ELR (cell line): ENCODE data around the gene SLC25A22.

Experiments
- DNase-seq: peaks from one replicate; pipeline ENCODE4 v3.0.0-alpha.2; 2015; ENCODE audit warnings: low read depth

Gene SLC25A22

DNA sequence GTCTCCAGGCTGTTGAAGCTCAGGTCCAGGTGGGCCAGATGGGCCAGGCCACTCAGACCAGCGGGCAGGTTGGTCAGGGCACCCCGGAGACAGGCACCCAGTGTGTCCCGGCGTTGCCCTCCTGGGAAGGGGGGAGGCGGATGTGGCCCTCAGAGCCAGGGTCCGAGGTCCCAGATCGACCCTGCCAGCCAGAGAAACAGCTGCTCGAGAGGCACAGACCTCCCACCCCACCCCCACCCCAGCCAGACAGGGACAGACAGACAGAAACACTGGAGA, 5.3 kb upstream of the SLC25A22 start:
- no peak for DNase-seq

DNA sequence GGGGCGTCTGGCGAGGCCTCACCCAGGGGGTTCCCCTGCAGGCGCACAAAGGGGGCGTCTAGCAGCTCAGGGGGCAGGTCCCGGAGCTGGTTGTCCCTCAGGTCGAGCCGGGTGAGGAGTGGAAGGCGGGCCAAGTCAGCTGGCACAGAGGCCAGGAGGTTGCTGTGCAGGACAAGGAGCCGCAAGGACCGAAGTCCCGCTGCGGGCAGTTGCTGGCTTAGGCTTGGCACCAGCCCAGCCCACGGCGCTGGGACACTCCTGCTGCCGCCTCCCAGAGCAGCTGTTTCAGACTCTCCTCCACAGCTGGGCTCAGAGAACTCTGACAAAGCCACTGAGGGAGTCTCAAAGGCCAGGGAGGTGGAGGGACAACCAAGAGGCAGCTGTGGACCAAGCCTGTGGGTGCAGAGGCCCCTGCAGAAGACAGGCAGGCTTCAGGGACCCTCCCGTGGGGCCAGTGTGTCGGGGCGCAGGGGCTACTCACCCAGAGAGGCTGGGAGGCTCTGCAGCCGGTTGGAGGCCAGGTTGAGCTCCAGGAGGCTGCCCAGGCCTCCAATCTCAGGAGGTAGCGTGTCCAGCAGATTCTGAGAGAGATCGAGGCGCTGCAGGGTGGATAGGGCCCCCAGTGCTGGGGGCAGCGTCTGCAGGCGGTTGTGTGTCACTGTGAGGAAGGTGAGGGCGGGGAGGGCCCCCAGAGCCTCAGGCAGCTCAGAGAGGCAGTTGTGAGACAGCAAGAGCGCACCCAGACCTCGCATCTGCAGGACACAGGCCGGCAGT, 4.8 kb upstream of the SLC25A22 start:
- no peak for DNase-seq

- no peak for DNase-seq
Measured at GRCh38 chr11:802018-802617, 4.0 kb upstream of the SLC25A22 start.

DNA sequence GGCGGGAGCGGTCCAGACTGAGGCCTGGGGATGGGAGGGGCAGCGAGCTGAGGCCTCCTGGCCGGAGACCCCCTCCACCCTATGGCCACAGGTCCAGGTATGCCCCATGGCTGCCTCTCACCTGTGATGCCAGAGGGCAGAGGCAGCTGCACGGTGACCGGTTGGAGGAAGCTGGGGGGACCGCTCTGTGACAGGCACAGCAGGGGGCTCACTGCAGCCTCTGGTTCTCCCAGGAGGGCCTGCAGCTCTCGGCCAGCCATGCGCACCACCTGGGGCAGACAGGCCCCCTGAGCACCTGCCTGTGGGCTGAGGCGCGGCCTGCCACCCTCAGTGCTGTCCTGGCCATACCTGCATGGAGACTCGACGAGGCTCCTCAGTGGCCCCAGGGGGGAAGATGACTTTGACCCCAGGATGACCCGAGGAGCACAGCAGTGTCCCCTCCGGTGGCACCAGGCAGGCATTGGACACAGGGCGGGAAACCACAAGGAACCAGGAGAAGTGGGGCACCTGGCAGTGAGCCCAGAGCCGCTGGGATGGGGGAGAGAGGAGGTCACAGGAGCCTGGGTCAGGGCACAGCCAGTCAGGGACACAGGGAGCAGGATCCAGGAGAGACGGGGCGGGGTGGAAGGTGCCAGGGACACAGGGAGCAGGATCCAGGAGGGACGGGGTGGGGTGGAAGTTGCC, 3.2 kb upstream of the SLC25A22 start:
- no peak for DNase-seq

- no peak for DNase-seq
Measured at GRCh38 chr11:800473-800872, 2.4 kb upstream of the SLC25A22 start.

GRCh38 chr11:799641-800316, 1.7 kb upstream of the SLC25A22 start:
- DNase-seq = no peak

DNA sequence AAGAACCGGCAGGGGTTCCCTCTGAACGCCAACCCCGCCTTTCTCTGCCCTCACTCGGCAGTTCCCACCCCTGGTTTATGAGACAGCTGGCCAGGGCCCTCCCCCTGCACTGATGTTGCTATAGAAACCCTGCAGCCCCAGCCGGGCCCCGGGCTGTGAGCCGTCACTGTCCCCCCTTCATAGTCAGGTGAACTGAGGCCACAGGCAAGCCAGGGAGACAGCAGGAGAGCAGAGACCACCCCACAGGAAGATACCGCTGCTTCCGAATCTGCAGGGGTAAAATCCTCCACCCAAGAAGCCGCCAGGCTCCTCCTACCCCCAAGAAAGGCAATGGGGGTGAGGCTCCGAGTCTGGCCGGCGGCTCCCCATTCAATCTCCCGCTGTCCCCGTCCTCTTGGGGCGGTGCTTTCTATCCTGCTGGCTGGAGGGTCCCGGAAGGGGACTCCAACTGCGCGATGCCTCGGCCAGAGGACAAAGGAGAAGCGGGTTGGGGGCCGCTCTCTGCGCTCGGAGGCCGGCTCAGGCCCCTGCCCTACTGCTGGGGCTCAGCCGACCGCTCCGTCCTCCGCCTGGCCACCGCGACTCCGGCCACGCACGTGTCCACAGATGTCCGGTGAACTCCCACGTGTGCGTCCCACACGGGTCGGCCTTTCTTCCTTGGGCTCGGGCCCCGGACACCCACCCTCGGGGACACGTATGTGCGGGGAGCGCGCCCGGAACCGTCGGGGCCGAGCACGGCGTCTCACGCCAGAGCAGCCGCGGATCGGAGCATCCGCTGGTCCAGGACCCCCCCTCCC, 587 bp downstream of the SLC25A22 start:
- peak; percentile 86 for DNase-seq

- DNase-seq = no peak
Measured at GRCh38 chr11:796565-797295, 1.4 kb downstream of the SLC25A22 start.

GRCh38 chr11:795634-796564, 2.2 kb downstream of the SLC25A22 start:
- peak; percentile 95 for DNase-seq

DNA sequence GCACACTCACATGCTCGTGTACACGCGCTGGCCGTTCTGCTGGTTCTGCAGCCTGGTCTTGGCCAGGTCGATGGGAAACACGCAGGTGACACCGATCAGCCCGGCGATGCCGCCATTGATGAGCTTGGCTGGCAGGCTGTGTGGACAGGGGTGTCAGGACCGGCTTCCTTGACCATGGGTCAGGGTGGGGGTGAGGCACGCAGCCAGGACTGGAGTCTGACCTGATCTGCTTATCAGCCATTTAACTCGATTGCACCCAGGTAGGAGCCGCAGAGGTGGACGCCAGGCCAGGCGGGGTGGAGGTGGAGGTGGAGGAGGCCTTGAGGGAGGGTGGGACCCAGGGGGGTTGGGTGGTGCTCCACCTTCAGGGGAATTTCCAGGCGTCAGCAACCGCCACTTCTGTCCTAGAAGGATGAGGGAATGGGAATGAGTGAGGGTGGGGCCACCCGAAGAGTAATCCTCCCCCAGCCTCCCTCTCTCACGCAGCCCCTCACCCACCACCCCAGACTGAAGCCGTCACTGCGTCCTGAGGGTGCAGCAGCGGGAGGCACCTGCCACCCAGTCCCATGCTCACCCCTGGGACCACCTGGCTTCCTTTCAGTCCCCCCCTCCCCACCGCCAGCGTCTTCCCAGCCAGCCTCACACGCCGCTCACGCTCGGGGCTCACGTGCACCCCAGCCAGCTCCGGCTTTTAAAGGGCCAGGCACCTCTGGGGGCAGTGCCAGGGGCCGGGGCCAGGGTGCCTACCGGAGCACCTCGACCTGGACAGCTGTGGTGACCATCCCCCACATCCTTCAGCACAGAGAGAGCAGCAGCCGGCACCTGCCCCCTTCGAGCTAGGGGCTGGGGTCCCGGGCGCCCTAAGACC, 3.1 kb downstream of the SLC25A22 start:
- DNase-seq = peak; percentile 43

- DNase-seq = no peak
Measured at GRCh38 chr11:794013-794765, 3.9 kb downstream of the SLC25A22 start.

- no peak for DNase-seq
Measured at GRCh38 chr11:793556-793955, 4.5 kb downstream of the SLC25A22 start.

DNA sequence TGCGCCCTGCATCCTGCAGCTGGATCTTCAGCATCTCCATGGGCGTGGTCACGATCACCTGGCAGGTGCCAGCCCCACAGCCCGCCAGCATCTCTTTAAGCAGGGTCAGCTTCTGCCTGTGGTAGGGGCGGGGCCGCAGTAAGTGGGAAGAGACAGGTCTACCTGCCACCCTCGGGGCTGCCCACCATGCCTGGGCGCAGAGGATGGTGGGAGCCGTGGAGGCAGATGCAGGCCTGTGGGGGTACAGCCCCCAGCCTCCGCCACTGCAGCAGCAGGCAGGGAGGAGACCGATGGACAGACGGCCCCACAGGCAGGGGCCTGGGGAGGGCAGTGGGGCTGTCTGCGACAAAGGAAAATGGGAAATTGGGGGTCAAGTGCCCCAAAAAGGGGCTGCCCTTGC, 5.2 kb downstream of the SLC25A22 start:
- no peak for DNase-seq

GRCh38 chr11:792535-792821, 5.6 kb downstream of the SLC25A22 start:
- no peak for DNase-seq

GRCh38 chr11:791658-792534, 6.2 kb downstream of the SLC25A22 start:
- no peak for DNase-seq

DNA sequence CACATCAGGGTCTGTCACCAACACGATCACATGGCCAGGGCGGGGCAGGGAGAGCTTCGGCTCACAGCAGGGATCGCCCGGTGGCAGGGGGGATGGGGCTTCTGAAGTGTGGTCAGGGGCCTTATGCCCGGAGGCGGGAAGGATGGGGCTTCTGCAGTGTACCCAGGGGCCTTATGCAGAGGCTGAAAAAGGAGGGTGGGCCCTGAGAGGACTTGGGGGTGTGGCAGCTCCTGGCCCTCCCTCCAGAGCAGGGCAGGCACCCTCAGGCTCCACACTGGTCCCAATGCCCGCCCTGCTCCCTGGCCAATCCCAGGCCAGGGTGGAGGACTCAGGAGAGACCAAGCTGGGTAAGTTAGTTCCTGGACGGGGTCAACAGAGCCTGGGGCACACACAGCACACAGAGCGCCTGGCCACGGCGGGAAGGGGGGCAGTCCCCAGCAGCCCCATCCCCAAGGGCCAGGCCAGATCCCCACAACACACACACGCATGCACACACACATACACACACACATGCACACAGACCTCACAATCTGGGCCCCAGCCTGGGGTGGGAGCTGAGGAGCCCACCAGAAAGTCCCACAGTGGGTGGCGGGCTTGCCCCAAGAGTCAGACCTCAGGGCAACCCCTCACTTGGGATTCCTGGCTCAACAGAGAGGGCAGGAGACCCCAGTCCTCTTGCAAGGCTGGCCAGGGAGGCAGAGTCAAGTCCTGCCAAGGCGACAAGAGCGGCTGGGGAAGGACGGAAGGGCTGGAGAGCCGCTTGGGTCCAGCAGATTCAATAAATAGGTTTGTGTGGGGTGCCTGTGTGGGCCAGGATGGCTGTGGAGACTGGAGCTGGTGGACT, 7.1 kb downstream of the SLC25A22 start:
- DNase-seq = peak; percentile 47

DNA sequence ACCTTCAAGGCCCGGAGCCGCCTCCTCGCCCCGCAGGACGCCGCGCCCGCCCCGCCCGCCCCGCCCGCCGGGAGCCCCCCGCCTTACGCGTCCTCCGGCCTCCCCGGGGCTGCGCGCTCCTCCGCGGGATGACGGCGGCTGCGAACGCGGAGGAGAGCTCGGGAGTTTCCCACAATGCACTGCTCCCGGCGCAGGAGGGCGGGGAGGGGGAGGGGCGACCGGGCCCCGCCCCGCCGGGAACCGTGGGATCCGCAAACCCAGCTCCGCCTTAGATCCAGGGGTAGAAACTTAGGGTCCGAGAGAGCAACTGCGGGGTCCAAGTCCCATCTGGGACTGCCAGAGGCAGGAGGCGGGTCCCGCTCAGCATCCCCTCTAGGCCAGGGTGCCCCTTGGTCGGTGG, 8.1 kb downstream of the SLC25A22 start, which contains the start of gene CEND1:
CEND1 (minus strand) TSS at position 148 of the 400 bp plus-strand sequence. CDS start 1,514 bp downstream, outside the sequence.
- peak; percentile 62 for DNase-seq
